GM21528 (cell line): Measurements from ENCODE around the gene HOXC12.

ENCODE experiments used
- ATAC-seq: cut with Tn5 transposase; IDR thresholded peaks from one replicate; pipeline ENCODE4 v1.9.1; 2021; ENCODE audit warnings: mild to moderate bottlenecking, moderate library complexity; ENCODE audit not compliant: unreplicated experiment, low FRiP score

HOXC12 gene

DNA sequence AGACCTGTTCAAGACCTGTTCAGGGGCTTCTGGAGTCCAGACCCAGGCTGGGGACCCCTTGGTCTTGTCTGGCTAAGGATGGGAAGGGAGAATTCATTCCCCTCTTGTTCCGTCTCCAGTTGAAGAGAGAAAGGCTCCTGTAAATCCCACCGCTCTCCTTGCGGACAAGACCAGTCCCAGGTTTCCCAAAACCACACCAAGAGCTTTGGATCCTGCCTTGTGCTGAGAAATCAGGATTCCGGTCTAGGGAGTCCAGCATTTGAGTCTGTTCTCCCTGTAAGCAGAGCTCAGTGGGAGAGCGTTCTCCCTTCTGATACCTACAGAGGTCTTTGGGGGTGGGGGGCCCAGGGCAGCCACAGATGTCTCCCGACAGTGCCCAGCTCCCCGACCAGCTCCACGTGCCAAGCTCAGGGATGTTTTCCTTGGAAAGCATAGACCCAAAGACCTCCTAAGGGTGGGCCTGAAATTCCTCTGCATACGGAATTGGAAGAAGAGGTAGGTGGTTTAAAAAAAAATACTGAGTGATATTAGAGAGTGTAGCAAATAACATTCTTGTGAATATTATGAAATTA, 14.2 kb upstream of the HOXC12 start:
- no peak for ATAC-seq

DNA sequence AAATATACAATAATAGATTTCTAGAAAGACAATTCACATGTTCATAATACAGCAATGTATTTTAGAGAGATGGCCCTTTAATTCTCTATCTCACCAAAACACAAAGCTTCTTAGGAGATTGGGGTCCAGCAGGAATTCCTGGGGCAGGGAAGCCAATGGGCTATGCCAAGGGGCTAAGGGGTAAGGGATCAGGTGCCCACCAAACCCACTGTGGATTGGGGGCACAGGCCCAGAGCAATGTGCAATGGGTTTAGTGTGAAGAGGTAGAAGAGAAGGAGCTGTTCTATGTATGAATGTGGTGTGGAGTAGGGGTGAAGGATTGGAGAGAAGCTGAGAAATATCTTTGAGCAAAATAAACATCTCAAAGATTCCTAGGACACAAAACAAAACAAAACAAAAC, 13.5 kb upstream of the HOXC12 start:
- no peak for ATAC-seq

DNA sequence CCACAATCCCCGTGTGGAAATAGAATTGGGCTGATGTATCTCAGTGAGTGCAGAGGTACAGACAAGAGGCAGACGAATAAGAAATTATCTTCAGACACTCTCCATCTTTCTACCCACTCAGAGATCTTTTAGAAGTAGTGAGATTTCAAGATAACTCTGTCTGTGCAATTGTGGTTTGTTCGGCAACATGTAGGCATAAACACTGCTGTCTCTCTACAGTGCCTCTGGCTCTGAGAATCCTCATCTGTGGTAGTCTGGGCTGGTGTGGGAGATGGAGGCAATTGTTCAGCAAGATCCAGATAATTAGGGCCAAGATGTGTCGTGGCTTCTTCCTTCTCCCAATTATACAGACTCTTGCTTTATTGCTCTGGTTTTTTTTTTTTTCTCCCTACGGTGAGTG, 13.0 kb upstream of the HOXC12 start:
- ATAC-seq: no peak

DNA sequence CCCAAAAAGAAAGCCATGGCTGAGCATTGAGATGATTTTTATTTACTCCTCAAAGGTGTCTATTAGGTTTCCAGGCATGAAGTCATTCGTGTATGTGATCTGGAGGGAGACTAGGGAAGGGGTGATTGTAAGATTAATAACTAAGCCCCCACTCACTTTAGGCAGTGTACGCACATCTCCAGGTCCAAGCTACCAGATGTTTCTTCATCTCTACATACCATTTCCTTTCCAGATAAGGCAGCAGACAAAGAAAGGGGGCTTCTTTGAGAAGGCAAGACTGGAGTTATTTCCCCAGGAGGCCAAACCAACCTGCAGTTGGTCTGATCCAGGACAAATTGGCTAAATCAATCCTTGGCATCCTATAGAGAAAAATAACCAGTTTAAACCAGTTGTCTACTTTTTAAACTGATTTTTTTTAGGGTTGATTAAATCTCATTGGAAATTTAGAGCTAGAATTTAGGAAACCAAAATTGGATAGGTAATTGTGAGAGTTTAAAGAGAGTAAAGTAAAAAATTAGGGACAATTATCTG, 12.2 kb upstream of the HOXC12 start:
- ATAC-seq: no peak

DNA sequence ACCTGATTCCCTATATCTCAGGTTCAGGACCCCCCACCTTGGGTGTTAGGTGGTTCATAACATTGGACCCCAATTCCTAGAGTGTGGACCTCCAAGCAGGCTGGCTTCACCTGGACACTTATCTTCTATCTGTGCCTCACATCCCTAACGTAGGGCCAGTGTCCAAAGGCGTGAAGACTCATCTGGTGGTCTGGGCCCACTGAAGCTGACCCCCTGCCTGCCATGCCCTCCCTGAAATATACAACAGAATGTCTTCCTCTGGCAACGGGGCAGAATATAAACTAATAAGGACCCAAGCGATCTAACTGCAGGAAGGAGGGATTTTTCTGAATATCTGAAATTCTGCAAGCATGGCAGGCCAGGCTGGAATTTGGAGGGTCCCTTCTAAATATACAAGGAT, 10.5 kb upstream of the HOXC12 start:
- ATAC-seq: no peak

DNA sequence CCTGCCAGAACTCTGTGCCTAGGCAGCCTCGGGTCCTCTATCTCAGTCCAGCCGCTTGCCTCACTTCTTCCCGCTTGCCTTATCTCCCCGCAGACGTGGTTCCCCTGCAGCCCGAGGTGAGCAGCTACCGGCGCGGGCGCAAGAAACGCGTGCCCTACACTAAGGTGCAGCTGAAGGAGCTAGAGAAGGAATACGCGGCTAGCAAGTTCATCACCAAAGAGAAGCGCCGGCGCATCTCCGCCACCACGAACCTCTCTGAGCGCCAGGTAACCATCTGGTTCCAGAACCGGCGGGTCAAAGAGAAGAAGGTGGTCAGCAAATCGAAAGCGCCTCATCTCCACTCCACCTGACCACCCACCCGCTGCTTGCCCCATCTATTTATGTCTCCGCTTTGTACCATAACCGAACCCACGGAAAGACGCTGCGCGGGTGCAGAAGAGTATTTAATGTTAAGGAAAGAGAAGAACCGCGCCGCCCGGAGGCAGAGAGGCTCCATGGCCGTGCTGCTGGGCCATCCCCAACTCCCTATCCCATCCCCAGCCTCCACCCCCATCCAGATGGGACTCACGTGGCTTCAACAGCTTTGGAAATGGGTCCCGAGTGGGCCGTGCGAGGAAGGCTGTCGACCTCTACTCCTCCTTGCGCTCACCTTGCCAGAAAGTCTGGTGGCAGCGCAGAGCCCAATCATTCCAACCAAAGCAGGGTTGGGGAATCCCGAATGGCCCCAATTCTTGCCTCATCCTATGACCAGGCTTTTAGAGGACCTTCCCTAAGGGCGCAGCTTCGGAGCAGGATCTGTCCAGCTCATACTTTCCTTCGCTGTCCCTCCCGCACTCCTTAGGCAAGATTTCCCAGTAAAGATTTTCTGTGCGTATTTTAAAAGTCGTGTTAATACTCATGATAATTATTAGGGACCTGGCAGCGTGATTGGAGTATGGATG, 9.5 kb upstream of the HOXC12 start:
- ATAC-seq: no peak

DNA sequence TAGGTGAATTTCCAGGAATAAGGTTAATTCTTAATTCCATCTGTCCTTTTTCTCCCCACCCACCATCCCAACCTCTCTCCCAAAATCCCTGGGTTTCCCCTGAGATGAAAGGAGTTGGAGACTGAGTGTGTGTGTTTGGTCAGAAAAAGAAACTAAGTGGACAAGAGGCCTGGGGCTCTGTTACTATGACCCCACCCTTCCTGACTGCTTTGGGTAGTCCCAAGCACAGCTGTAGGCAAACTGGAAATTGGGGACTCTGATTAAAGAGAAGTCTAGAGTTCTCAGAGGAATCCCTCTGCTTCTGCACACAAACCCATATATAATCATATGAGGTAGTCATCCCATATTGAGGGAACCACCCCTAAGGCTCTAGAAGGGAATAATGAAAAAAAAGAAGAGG, 7.0 kb upstream of the HOXC12 start:
- no peak for ATAC-seq

DNA sequence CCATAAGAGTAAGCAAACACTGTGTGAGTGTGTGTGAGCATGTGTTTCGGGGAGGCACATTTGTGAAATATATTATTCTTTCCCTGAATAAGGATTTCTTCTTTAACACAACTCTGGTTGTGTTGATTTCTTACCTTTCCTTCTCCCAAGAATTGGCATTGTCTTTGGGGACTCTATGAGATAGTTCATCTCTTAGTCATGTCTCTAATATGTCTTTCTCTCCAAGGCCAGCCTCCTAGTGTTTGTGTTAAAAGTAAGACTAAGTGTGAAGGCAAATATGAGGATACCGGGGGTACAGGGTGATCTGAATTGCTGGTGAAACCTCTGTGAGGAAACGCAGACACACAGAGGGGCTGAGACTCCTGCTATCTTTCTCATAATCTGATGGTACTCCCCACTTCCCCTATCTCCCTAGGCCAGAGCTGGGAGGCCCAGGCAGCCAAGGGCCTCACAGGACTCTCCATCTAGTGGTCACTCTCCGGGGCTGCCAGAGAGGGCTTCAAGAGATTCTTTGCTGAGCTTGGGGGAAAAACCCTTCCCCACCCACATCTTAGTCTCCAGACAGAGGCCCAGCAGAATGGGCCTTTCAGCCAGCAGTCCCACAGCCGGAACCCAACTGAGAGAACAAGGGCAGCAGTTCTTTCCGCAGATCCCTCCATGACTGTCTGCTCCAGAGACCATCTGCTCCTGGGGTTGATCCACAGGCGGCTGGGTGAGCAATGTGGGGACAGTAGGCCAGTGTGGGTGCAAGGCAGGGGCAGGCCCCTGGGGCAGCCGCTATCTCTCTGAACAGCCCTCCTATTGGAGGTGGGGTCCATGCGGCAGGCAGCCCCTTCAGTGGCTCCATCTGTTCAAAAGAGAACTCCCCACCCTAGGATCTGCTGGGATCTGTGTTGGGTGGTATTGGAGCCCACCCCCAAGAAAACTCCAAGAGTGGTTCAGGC, 5.8 kb upstream of the HOXC12 start:
- ATAC-seq: no peak

DNA sequence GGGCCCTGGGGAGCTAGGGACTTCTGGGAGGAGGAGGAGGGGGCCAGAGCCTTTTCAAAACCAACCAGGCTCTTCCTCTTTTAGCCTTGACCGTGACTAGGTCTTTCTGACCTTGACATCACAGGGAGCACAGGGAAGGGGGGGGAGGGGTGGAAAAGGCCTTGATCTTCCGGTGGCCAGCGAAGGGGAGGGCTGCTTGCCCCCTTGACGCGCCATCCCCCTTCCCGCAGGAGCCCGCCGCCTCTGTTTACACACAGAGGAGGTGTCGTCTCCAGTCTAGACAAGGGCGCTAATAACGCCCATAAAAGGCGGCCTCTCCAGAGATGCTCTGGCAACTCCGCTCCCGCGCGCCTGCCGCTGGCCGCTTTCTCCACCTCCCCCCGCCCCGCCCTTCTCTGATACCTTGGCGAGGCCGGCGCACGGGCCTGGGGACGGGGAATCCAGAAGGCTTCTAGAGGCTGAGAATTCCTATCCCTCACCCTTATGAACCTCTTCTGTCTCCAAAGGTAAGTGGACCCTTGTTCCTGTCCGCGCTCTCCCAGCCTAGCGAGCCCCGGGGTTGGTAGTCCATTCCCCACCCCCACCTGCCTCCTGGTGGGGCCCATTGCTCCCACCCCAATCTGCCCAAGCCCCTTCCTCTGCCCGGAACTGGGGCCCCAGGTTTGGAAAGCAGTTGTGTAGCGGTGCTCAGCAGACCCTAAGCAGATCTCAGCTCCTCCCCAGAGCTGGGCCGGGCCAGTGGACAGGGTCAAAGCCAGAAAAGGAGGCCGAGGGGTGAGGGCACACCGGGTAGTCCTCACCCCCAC, 4.9 kb upstream of the HOXC12 start:
- no peak for ATAC-seq

DNA sequence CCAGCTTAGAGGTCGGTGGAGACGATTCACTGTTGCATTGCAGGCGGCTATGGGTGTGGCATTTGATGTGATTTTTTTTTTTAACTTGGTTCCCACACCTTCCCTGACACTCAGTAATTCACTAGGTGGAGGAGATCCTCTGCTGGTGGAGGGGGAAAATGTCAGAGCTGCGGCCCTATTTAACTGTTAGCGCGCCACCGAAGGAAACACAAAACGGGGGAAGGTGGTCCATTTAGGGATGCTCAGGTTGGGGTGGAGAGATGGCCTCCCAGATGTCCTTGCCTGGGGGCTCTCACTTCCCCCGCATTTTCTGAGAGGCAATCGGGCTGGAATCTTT, 4.3 kb upstream of the HOXC12 start:
- ATAC-seq: no peak

DNA sequence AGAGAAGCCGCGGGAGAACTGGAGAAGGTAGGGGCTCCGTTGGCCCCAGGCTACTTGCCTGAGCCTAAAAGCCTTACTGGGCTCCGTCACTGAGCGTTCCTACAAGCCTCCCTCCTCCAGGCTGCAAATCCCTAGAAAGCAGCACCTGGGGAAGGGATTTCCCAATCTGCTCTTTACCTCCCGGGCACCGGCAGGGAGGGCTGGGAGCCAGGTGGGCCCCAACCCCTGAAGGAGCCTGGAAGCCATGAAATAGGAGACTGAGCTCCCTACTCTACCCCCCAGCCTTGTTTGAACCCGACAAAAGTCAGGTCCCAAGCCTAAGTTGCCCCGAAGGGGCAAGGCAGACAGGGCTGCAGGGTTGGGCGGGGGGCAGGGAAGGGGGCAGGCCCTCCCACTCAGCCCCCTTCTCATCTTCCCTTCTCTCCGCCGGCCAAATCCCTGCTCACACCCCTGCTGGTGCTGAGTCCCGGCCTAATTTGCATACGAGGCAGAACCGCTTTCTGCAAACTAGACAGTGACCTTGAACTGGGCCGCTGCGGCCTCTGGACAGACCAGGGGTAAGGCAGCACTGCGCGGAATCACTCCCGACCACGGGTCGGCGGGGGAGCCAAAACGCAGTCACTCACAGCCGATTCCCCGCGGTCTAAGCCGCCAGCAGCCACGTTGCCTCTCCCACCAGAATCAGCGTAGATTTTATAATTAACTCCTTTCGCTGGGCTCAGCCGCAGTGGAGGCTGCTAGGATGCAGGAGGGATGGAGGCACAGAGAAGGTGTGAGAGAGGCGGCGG, 3.7 kb upstream of the HOXC12 start:
- ATAC-seq: no peak

DNA sequence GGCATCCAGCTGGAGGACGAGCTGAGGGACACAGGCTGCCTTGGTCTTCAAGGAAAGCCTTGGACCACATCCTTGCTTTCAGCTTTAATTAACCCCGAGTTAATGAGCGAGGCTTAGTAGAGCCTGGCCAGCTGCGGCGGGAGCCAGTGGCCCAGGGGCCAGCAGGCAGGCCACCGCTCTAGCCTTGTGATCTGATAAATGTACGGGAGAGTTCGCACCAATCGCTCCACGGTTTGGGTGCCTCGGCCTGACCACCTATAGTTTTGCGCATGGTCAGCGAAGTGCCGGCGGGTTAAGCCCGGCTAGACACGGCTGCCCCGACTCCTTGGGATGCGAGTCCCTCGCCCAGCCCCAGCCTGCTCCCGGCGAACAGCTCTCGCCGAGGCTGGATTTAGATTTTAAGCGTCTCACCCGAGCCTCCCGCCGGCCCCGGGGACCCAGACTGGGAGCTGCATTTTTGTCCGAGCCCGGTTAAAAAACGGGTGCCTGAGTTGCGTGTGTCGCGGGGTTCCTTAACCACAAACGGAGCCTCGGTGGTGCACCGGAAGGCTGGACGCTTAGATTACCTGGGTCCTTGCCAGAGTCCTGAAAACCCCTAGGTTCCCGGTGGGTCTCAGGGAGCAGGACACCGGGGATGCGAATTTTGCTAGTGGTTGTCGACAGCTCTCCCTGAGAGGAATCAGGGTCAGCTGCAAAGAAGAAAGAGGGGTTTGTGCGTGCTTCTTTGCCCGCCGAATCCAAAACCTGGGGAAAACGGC, 2.9 kb upstream of the HOXC12 start:
- no peak for ATAC-seq

DNA sequence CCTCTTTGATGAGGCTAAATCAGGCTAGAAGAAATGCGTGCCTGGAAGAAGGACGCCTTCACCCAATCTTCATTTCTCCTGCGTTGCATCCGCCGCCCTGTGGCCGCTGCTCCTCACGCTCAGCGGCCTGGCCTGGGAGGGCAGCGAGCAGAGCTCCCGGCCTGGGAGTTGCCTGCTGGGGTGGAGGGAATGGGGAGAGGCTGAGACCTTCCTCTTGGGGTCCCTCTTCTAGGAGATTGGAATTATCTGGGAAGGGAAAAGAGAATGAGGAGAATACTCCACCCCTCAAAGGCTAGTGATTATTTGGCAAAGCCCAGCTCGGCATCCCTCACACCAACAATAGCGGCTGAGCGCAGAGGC, 2.4 kb upstream of the HOXC12 start:
- ATAC-seq: no peak

DNA sequence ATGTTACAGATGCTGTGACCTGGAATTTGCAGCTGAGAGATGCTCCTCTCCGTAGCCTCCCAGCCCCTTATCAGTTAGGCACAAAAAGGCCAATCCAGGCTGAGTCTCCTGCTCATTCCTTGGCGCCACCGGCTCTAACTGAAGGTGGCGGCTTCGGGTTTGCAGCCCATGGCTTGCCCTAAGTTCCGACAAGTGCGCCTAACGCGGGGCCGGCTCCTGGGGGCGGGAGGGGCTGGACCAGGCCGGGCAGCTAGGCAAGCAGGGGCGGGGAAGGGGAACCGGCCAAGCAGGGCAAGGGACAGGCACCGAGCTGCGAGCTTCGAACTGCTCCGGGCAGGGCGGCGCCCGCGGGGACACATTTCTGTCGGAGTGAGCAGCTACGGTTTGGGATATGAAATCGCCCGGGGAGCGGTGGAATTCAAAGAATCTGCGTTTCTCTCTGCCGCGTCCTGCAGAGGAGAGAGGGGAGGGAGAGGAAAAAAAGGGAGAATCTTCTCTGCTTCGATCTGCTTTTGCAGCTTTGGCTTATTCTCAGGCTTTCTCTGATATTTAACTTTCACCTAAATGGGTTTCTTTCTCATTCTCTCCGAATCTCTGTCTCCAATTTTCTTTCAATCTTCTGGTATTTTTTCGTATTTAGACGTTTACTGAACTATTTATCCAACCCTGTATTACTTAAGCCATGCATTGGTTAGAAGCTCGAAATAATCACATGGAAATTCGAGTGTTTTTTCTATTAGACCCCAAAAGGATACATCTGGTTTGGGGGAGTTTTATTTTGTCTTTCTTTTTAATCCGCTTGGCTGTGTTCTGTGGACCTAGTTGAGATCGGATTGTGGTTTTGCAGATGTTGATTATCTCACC, 1.6 kb upstream of the HOXC12 start:
- ATAC-seq: no peak

DNA sequence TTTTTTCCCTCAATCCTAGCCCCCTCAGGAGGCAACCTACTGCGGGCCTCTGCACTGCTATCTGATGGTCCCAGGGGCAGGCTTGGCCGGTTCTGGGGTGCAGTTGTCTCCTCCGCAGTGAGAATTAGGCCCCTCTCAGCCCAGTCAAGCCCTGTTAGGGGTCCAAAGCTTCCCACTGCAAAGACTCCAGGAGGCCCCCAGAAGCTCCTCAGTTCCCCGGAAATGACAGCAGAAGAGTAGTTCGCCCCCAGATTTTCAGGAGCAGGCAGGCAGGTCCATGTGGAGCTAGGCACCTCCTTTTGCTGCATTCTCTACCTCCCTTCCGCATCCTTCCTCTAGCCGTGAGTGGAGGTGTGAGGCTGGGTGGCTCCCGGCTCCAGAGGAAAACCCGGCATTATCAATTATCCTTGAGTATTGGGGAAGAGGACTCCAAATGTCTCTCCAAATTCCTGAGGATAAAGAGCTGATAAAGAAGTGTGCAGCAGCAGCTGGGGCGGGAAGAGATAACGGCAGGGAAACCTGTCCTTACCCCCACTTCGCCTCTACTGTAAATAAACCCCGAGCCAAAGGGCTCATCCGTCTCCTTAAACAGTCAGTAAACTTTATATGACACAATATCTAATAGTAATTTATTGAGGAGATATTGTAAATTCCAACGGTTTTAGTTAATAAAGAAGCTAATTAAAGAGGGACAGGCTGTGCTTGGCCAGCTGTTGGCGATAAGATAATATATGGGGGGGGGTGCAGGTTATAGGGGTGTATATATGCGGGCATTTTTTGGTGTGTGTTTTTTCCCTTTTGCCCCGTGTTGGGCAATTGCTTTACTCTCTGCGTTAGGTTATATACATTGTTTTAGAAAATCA, 641 bp upstream of the HOXC12 start:
- no peak for ATAC-seq

DNA sequence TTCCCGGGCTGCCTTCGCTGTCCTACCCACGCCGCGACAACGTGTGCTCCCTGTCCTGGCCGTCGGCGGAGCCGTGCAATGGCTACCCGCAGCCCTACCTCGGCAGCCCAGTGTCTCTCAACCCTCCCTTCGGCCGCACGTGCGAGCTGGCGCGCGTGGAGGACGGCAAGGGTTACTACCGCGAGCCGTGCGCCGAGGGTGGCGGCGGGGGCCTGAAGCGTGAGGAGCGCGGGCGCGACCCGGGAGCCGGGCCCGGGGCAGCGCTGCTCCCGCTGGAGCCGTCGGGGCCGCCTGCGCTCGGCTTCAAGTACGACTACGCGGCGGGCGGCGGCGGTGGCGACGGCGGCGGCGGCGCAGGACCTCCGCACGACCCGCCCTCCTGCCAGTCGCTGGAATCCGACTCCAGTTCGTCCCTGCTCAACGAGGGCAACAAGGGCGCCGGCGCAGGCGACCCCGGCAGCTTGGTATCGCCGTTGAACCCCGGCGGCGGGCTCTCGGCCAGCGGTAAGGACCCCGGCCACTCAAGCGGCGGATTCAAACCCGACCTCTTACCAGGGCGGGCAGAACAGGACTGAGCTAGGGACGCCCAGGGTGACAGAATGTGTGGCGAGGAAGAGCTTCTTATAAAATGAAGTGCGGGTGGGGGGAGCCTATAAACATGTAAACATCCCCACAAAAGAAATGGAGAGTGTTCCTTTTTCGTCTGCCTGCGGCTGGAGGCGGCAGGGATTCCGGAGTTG, 503 bp downstream of the HOXC12 start:
- no peak for ATAC-seq
